Measurements from ENCODE around the gene NFATC4.

DNA sequence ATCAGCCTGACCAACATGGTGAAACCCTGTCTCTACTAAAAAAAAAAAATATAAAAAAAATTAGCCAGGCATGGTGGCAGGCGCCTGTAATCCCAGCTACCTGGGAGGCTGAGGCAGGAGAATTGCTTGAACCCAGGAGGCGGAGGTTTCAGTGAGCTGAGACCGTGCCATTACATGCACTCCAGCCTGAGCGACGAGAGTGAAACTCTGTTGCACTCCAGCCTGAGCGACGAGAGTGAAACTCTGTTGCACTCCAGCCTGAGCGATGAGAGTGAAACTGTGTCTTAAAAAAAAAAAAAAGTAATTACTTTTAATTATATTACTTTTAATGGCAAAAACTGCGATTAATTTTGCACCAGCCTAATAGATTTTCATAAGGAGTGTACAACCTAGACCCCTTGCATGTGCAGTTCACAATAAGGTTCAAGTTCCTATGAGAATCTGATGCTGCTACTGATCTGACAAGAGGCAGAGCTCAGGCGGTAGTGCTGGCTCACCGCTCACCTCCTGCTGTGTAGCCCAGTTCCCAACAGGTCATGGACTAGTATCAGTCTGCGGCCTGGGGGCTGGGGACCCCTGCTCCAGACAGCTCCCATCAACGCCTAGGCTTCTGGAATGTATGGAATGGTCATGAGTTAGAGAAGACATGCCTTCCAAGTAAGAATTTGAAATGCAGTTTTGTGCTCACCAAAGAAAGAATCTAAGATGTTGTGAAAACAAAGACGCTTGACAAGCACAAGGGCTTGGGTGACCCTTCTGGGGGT lies 46.6 kb upstream of the NFATC4 start:
- no peak for TF ChIP-seq POLR2AphosphoS5 (IDR thresholded peaks at IDR 0.05)
- TF ChIP-seq, protein P1, sequence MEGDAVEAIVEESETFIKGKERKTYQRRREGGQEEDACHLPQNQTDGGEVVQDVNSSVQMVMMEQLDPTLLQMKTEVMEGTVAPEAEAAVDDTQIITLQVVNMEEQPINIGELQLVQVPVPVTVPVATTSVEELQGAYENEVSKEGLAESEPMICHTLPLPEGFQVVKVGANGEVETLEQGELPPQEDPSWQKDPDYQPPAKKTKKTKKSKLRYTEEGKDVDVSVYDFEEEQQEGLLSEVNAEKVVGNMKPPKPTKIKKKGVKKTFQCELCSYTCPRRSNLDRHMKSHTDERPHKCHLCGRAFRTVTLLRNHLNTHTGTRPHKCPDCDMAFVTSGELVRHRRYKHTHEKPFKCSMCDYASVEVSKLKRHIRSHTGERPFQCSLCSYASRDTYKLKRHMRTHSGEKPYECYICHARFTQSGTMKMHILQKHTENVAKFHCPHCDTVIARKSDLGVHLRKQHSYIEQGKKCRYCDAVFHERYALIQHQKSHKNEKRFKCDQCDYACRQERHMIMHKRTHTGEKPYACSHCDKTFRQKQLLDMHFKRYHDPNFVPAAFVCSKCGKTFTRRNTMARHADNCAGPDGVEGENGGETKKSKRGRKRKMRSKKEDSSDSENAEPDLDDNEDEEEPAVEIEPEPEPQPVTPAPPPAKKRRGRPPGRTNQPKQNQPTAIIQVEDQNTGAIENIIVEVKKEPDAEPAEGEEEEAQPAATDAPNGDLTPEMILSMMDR (IDR thresholded peaks at IDR 0.05 in 8 of 11, conservative IDR thresholded peaks at IDR 0.05 in 3 of 11): no peak

All from spleen (tissue), 7 donors.